Measurements from ENCODE around the gene BCL6B. TPM values are rescaled to one million over a fixed set of nuclear protein-coding genes. Genes with fewer than 3 reads are reported as not detected.
"Not testable (repeated sequence)": the region's sequence is repeated elsewhere in the genome, so short reads cannot be mapped to it uniquely, and the experiment has no call there.

Gene BCL6B
- total and polyA plus RNA-seq, 10 of the 15 experiments (the other 5 are each of a cell fraction or from before 2014, with no cell fraction given): 0.06 to 0.85 (median 0.11) TPM; not detected in 1

DNA sequence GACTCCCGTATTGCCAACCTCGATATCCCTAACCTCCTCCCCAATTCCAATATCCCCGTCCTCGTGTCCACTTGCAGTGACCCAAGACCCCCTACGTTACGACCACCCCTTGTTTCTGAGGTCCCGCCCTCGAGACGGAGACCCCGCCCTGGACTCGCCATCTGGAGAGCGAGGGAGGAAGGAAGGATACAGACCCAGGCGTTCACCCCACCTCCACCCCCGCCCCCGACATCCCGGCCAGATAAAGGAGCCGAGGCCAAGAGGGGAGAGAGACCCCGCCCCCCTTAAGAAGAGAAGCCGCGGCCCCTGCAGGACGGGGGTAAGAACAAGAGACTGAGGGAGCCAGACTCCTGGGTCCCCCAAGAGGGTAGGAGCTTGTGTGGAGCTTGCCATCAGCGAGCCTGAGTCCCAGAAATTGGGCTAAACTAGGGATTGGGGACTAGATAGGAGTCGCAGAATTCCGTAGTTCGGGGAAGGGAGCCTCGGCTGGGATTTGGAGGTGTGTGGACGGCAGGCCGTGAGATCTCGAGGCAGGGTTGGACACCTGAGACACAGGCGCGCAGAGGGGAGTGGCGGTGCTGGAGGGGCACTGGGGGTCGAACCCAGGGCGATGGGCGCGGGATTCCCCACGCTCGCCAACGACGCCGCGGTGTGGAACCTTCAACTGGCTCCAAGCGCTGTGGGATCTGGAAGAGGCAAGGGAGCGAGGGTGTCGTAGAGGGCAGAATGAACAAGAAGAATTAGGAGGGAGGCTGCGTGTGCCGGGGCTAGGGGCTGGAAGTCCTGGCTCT lies at the start of gene BCL6B (continued):
- TF ChIP-seq, protein P1, sequence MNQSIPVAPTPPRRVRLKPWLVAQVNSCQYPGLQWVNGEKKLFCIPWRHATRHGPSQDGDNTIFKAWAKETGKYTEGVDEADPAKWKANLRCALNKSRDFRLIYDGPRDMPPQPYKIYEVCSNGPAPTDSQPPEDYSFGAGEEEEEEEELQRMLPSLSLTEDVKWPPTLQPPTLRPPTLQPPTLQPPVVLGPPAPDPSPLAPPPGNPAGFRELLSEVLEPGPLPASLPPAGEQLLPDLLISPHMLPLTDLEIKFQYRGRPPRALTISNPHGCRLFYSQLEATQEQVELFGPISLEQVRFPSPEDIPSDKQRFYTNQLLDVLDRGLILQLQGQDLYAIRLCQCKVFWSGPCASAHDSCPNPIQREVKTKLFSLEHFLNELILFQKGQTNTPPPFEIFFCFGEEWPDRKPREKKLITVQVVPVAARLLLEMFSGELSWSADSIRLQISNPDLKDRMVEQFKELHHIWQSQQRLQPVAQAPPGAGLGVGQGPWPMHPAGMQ (IDR thresholded peaks at IDR 0.05; ENCODE audit: borderline replicate concordance): no peak
- TF ChIP-seq FOS (IDR thresholded peaks at IDR 0.05; ENCODE audit: borderline replicate concordance, extremely low read depth, insufficient read length) (no peak), MXI1 (IDR thresholded peaks at IDR 0.05; ENCODE audit: low read depth, low read length) (no peak)

DNA sequence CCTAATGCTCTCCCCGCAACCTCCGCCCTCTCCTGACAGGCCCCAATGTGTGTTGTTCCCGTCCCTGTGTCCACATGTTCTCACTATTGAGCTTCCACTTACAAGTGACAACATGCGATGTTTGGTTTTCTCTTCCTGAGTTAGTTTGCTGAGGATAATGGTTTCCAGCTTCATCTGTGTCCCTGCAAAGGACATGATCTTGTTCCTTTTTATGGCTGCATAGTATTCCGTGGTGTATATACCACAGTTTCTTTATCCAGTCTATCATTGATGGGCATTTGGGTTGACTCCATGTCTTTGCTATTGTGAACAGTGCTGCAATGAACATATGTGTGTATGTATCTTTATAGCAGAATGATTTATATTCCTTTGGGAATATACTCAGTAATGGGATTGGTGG lies 43.4 kb upstream of the BCL6B start:
- CTCF ChIA-PET: not testable (repeated sequence)

More for the DNA sequence above, 43.4 kb upstream of the BCL6B start:
- ATAC-seq; H3K79me2 ChIP-seq (ENCODE audit: control insufficient read depth, insufficient read depth, low read length); intact Hi-C loops (cut with micrococcal nuclease; ENCODE audit: unreplicated experiment); H3K36me3 ChIP-seq (ENCODE audit: control insufficient read depth in 2 of 2, insufficient read depth in 2 of 2, low read length in 1 of 2); H3K27ac ChIP-seq (ENCODE audit: control insufficient read depth, insufficient read depth); SMC1A ChIA-PET (ENCODE audit: uncharacterized antibody, unreplicated experiment); DNase-seq (ENCODE audit: low read depth, low spot score); H3K4me1 ChIP-seq (ENCODE audit: control insufficient read depth, insufficient read depth, low read length); H3K27me3 ChIP-seq (replicated peaks in 1 of 2; ENCODE audit: control insufficient read depth in 2 of 2, insufficient read depth in 2 of 2, low read length in 1 of 2); RAD21 ChIA-PET (ENCODE audit: unreplicated experiment); H4K20me1 ChIP-seq (ENCODE audit: control insufficient read depth, insufficient read depth); H3K4me2 ChIP-seq (ENCODE audit: control insufficient read depth, insufficient read depth); H2AFZ ChIP-seq (ENCODE audit: control insufficient read depth, low read depth, low read length); POLR2A ChIA-PET; H3K9ac ChIP-seq (ENCODE audit: control insufficient read depth, insufficient read depth, low read length); H3K4me3 ChIP-seq; in situ Hi-C loops (cut with MboI); FAIRE-seq; BruUV-seq (replicated peaks); H3K9me3 ChIP-seq (replicated peaks; ENCODE audit: control insufficient read depth, insufficient read depth, low read length): not testable (repeated sequence)
- WGBS (ENCODE audit: insufficient coverage, insufficient replicate concordance, low lambda C conversion rate, missing lambda C conversion rate): 82% methylated on average over 5 of the region's 5 CpGs

Data from GM12878 (cell line).